HEK293 (cell line): ENCODE data around the gene RNU6-7.

ENCODE experiments used
- CTCF ChIA-PET: fragments of 350-600 bp; formaldehyde crosslinking; extraction: SDS; loops from one replicate; lab custom pipeline; 2021; ENCODE audit warnings: antibody characterized with exemption; lab: Yijun Ruan, JAX
- POLR2A ChIA-PET: fragments of 300-600 bp; formaldehyde crosslinking; extraction: SDS; loops from one replicate; lab custom pipeline; 2020; ENCODE audit warnings: antibody characterized with exemption, inconsistent platforms; lab: Yijun Ruan, JAX
- H3K27ac ChIP-seq: fragments of 200-500 bp; sonication (Bioruptor generic); 2 replicates; pipeline ENCODE4 v1.5.1; 2014; ENCODE audit warnings: low read depth, low read length, control low read depth, inconsistent platforms; ENCODE audit errors: extremely low read depth
- H3K36me3 ChIP-seq, 2 experiments: fragments of 200-500 bp in 1 of 2; sonication (Bioruptor generic) in 1 of 2; 1 replicate in 1 of 2; 2 replicates in 1 of 2; pipeline ENCODE4 v1.5.1; 2014 to 2017; ENCODE audit warnings: inconsistent platforms in 2 of 2, low read length in 2 of 2; ENCODE audit not compliant: control insufficient read depth in 2 of 2, insufficient read depth in 1 of 2
- H3K4me1 ChIP-seq: fragments of 200-500 bp; sonication (Bioruptor generic); 2 replicates; pipeline ENCODE4 v1.5.1; 2014; ENCODE audit warnings: mild to moderate bottlenecking, low read length, inconsistent platforms; ENCODE audit not compliant: control insufficient read depth, insufficient read depth
- H3K4me3 ChIP-seq: 2 replicates; pipeline ENCODE4 v1.5.1; 2011; ENCODE audit warnings: low read depth, mild to moderate bottlenecking, control low read depth, low read length, moderate library complexity
- H3K9me3 ChIP-seq: fragments of 200-500 bp; sonication (Bioruptor generic); 2 replicates; pipeline ENCODE4 v1.5.1; 2014; ENCODE audit warnings: low read depth, low read length, inconsistent platforms; ENCODE audit not compliant: control insufficient read depth, insufficient read depth
- PRDM6 ChIP-seq: fragments of 450-650 bp; formaldehyde crosslinking; IDR thresholded peaks from 2 replicates; pipeline ENCODE4 v1.5.1; 2017; ENCODE audit warnings: missing biosample characterization, missing genetic modification characterization
- ZBTB49 ChIP-seq: fragments of 450-650 bp; formaldehyde crosslinking; IDR thresholded peaks from 2 replicates; pipeline ENCODE4 v1.5.1; 2016; ENCODE audit warnings: missing biosample characterization, missing genetic modification characterization, low read depth
- ZBTB6 ChIP-seq: fragments of 450-650 bp; formaldehyde crosslinking; IDR thresholded peaks from 2 replicates; pipeline ENCODE4 v1.5.1; 2017; ENCODE audit warnings: missing biosample characterization, missing genetic modification characterization
- ZEB2 ChIP-seq: fragments of 450-650 bp; formaldehyde crosslinking; IDR thresholded peaks from 2 replicates; pipeline ENCODE4 v1.5.1; 2016; ENCODE audit warnings: missing biosample characterization, missing genetic modification characterization
- ZNF169 ChIP-seq: fragments of 450-650 bp; formaldehyde crosslinking; IDR thresholded peaks from 2 replicates; pipeline ENCODE4 v1.5.1; 2016; ENCODE audit warnings: missing biosample characterization, missing genetic modification characterization
- ZNF221 ChIP-seq: fragments of 450-650 bp; formaldehyde crosslinking; IDR thresholded peaks from 2 replicates; pipeline ENCODE4 v1.5.1; 2017; ENCODE audit warnings: missing biosample characterization, missing genetic modification characterization, borderline replicate concordance
- ZNF449 ChIP-seq: fragments of 450-650 bp; formaldehyde crosslinking; IDR thresholded peaks from 2 replicates; pipeline ENCODE4 v1.5.1; 2017; ENCODE audit warnings: missing biosample characterization, mild to moderate bottlenecking, missing genetic modification characterization, moderate library complexity
- ZNF488 ChIP-seq: fragments of 450-650 bp; formaldehyde crosslinking; IDR thresholded peaks from 2 replicates; pipeline ENCODE4 v1.5.1; 2016; ENCODE audit warnings: missing biosample characterization, missing genetic modification characterization
- ZNF571 ChIP-seq: fragments of 450-650 bp; formaldehyde crosslinking; IDR thresholded peaks from 2 replicates; pipeline ENCODE4 v1.5.0; 2017; ENCODE audit warnings: missing biosample characterization, missing genetic modification characterization
- ZNF658 ChIP-seq: fragments of 450-650 bp; formaldehyde crosslinking; IDR thresholded peaks from 2 replicates; pipeline ENCODE4; 2016; ENCODE audit warnings: missing biosample characterization, missing genetic modification characterization
- ZNF76 ChIP-seq: fragments of 450-650 bp; formaldehyde crosslinking; IDR thresholded peaks from 2 replicates; pipeline ENCODE4; 2016; ENCODE audit warnings: low read depth, missing biosample characterization, missing genetic modification characterization, borderline replicate concordance
- ZNF776 ChIP-seq: fragments of 450-650 bp; formaldehyde crosslinking; IDR thresholded peaks from 2 replicates; pipeline ENCODE4 v1.5.0; 2017; ENCODE audit warnings: missing biosample characterization, missing genetic modification characterization, borderline replicate concordance
- ZSCAN18 ChIP-seq: fragments of 450-650 bp; formaldehyde crosslinking; IDR thresholded peaks from 2 replicates; pipeline ENCODE4 v1.5.1; 2016; ENCODE audit warnings: missing biosample characterization, missing genetic modification characterization
- ZSCAN5A ChIP-seq: fragments of 450-650 bp; formaldehyde crosslinking; IDR thresholded peaks from 2 replicates; pipeline ENCODE4 v1.5.1; 2016; ENCODE audit warnings: missing biosample characterization, missing genetic modification characterization

RNU6-7 gene

GRCh38 chr14:32201193-32201815, 541 bp upstream of the RNU6-7 start (continued):
- TF ChIP-seq ZSCAN5A (tag by site-specific recombination), result peak; percentile 73; the same call in 1 of the 2 replicates
- peak; percentile 94 for TF ChIP-seq ZNF76
- no peak for TF ChIP-seq ZBTB49
- no peak for TF ChIP-seq ZNF571 (tag by site-specific recombination)
- TF ChIP-seq ZBTB6, result no peak
- TF ChIP-seq, all 188 proteins: peak for 27

GRCh38 chr14:32202491-32202997, 699 bp downstream of the RNU6-7 start:
- POLR2A ChIA-PET, result interaction anchor here (0.5 to 2.9 kb wide), 2 partner anchors 115 to 125 kb away, joined by 5 to 36 read pairs; partner anchors contain the start of gene ARHGAP5
- H3K4me3 ChIP-seq, result peak overlapping the region; percentile 14; the same call in 1 of the 2 replicates
- CTCF ChIA-PET, result interaction anchor here (0.6 kb wide), 1 partner anchor 735 kb away, joined by 8 read pairs; no protein-coding TSS in a partner anchor
- H3K4me1 ChIP-seq, result peaks cover 15% of the 10 kb centered on the region; the same call in 1 of the 2 replicates
- TF ChIP-seq ZBTB6 (peak; percentile 70), ZNF488 (tag by site-specific recombination) (no peak)
- TF ChIP-seq, all 188 proteins: peak for 1
- no peaks in the 10 kb centered on the region for H3K9me3 ChIP-seq
- H3K36me3 ChIP-seq, result no peaks in the 10 kb centered on the region
- peak overlapping the region; percentile 87; the same call in 1 of the 2 replicates for H3K27ac ChIP-seq

GRCh38 chr14:32202998-32203882, 1.4 kb downstream of the RNU6-7 start, which contains the start of gene RNU6-8:
TSS of gene RNU6-8 (minus strand) at chr14:32203269.
- POLR2A ChIA-PET, result interaction anchor here (0.5 to 2.9 kb wide), 2 partner anchors 116 to 126 kb away, joined by 5 to 36 read pairs; partner anchors contain the start of gene ARHGAP5
- H3K4me1 ChIP-seq, result peaks cover 15% of the 10 kb centered on the region; the same call in 1 of the 2 replicates
- CTCF ChIA-PET, result interaction anchor here (0.6 to 0.9 kb wide), 2 partner anchors 50 to 310 kb away, joined by 3 to 5 read pairs; no protein-coding TSS in a partner anchor
- H3K4me3 ChIP-seq, result peak within 1 kb of the TSS; percentile 46
- no peaks in the 10 kb centered on the region for H3K9me3 ChIP-seq
- H3K36me3 ChIP-seq, result no peaks in the 10 kb centered on the region
- peak within 1 kb of the TSS; percentile 95 for H3K27ac ChIP-seq
- TF ChIP-seq ZNF658 (tag by site-specific recombination), result no peak
- no peak for TF ChIP-seq ZNF169 (tag by site-specific recombination)
- no peak for TF ChIP-seq ZNF449 (tag by site-specific recombination)
- no peak for TF ChIP-seq ZBTB6
- TF ChIP-seq ZEB2, result peak; percentile 88
- TF ChIP-seq ZNF776, result no peak
- TF ChIP-seq ZNF221 (tag by site-specific recombination), result no peak
- peak; percentile 17; the same call in 1 of the 2 replicates for TF ChIP-seq ZSCAN18 (tag by site-specific recombination)
- 0 out of 2 replicates have a peak, but pooled peaks have one; percentile 27 for TF ChIP-seq PRDM6 (tag by site-specific recombination)
